Measurements from ENCODE around the gene DNAJC8.

DNAJC8 gene

GRCh38 chr1:28172713-28173150 lies 60.1 kb downstream of the DNAJC8 start:
- peak in 1 of 2 donors; percentile 41 for DNase-seq (ENCODE audit: low read depth in 2 of 2)

GRCh38 chr1:28171246-28171645 lies 61.6 kb downstream of the DNAJC8 start:
- DNase-seq (ENCODE audit: low read depth in 2 of 2): no peak

- no peak for DNase-seq (ENCODE audit: low read depth in 2 of 2)
Measured at GRCh38 chr1:28170001-28170596, 62.7 kb downstream of the DNAJC8 start.

GRCh38 chr1:28163496-28164161 lies 69.2 kb downstream of the DNAJC8 start:
- no peak for DNase-seq (ENCODE audit: low read depth in 2 of 2)

- DNase-seq (ENCODE audit: low read depth in 2 of 2): no peak
Measured at GRCh38 chr1:28162151-28162550, 70.7 kb downstream of the DNAJC8 start.

GRCh38 chr1:28161751-28162150 lies 71.1 kb downstream of the DNAJC8 start:
- DNase-seq (ENCODE audit: low read depth in 2 of 2): no peak

- DNase-seq (ENCODE audit: low read depth in 2 of 2): no peak
Measured at GRCh38 chr1:28160782-28161266, 72.0 kb downstream of the DNAJC8 start.

- no peak for DNase-seq (ENCODE audit: low read depth in 2 of 2)
Measured at GRCh38 chr1:28159680-28160079, 73.1 kb downstream of the DNAJC8 start.

GRCh38 chr1:28159243-28159642 lies 73.6 kb downstream of the DNAJC8 start:
- no peak for DNase-seq (ENCODE audit: low read depth in 2 of 2)

GRCh38 chr1:28157894-28158293 lies 74.9 kb downstream of the DNAJC8 start:
- no peak for DNase-seq (ENCODE audit: low read depth in 2 of 2)

- DNase-seq (ENCODE audit: low read depth in 2 of 2): no peak
Measured at GRCh38 chr1:28156821-28157220, 76.0 kb downstream of the DNAJC8 start.

- DNase-seq (ENCODE audit: low read depth in 2 of 2): no peak
Measured at GRCh38 chr1:28155628-28156027, 77.2 kb downstream of the DNAJC8 start.

GRCh38 chr1:28154078-28154594 lies 78.7 kb downstream of the DNAJC8 start:
- no peak for DNase-seq (ENCODE audit: low read depth in 2 of 2)
